Naive B cell (primary cell): ENCODE measurements around the gene MYL3. TPM values are rescaled to one million over a fixed set of nuclear protein-coding genes. Genes with fewer than 3 reads are reported as not detected.

Experiments used
- ATAC-seq, 2 donors: fragments of 150-1000 bp; cut with Tn5 transposase; 2 replicates each; pipeline ENCODE4 v1.10.0; 2021; ENCODE audit warnings: low read depth in 2 of 2, mild to moderate bottlenecking in 2 of 2, moderate library complexity in 2 of 2
- DNase-seq: peaks from one replicate; pipeline ENCODE4 v3.0.0; 2022
- H3K27ac Mint-ChIP-seq, 6 donors: one replicate each; pipeline ENCODE4 v1.8.0; 2020 to 2022; ENCODE audit warnings: mild to moderate bottlenecking in 6 of 6, mixed read lengths in 6 of 6, moderate library complexity in 5 of 6, inconsistent platforms in 2 of 6
- H3K27me3 Mint-ChIP-seq, 3 donors: one replicate each; pipeline ENCODE4 v1.8.0; 2021 to 2022; ENCODE audit warnings: mixed read lengths in 3 of 3, mild to moderate bottlenecking in 1 of 3
- H3K36me3 Mint-ChIP-seq, 2 donors: one replicate each; pipeline ENCODE4 v1.8.0; 2020 to 2022; ENCODE audit warnings: mixed read lengths in 2 of 2, inconsistent platforms in 1 of 2, mild to moderate bottlenecking in 1 of 2
- H3K4me1 Mint-ChIP-seq, 3 donors: one replicate each; pipeline ENCODE4 v1.8.0; 2020 to 2022; ENCODE audit warnings: mixed read lengths in 3 of 3, inconsistent platforms in 1 of 3, mild to moderate bottlenecking in 1 of 3, moderate library complexity in 1 of 3
- H3K4me3 Mint-ChIP-seq, 8 donors: one replicate each; pipeline ENCODE4 v1.8.0; 2020 to 2022; ENCODE audit warnings: mild to moderate bottlenecking in 8 of 8, mixed read lengths in 8 of 8, moderate library complexity in 8 of 8, inconsistent platforms in 2 of 8
- H3K9me3 Mint-ChIP-seq, 7 donors: one replicate each; pipeline ENCODE4 v1.8.0; 2020 to 2022; ENCODE audit warnings: mixed read lengths in 7 of 7, mild to moderate bottlenecking in 5 of 7, inconsistent platforms in 2 of 7, moderate library complexity in 1 of 7
- polyA plus RNA-seq, 6 donors: library from polyadenylated mRNA; unstranded; fragments of 300-500 nt; fragmentation: Illumina TruSeq; gene quantifications; one replicate each; pipeline ENCODE4 v1.2.3, GENCODE V29; 2021; ENCODE audit warnings: low read depth in 6 of 6

MYL3 gene
- polyA plus RNA-seq, 6 donors from 2014 or later = not detected

DNA sequence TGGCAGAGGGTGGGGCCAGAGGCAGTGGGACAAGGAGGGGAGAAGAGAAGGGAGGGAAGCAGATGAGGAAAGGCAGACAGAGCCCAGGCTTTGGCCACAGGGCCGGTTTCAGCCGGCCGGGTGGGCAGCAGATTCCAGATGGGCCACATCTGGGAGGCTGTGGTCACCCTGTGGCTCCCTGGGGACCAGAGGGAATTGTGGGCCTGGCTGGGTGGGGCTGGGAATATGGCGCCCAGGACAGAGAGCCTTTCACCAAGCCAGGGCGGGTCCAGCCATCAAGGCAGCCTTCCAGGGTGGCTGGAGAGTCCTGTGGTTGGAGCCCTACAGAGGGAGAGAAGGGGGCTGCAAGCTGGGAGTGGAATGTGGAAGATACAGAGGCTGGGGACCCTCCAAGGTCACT is 33.1 kb upstream of the MYL3 start:
- no peaks in the 10 kb centered on the region for H3K36me3 Mint-ChIP-seq
- peaks cover 18 to 66% (median 61%) of the 10 kb centered on the region in 3 donors for H3K27me3 Mint-ChIP-seq
- ATAC-seq = no peak
- peak overlapping the region in 1 of 6 donors; percentile 56 for H3K27ac Mint-ChIP-seq
- no peaks in the 10 kb centered on the region for H3K9me3 Mint-ChIP-seq
- no peak for DNase-seq
- peaks cover 20 to 27% (median 24%) of the 10 kb centered on the region in 3 donors for H3K4me1 Mint-ChIP-seq
- peak overlapping the region in 1 of 8 donors; percentile 15 for H3K4me3 Mint-ChIP-seq

DNA sequence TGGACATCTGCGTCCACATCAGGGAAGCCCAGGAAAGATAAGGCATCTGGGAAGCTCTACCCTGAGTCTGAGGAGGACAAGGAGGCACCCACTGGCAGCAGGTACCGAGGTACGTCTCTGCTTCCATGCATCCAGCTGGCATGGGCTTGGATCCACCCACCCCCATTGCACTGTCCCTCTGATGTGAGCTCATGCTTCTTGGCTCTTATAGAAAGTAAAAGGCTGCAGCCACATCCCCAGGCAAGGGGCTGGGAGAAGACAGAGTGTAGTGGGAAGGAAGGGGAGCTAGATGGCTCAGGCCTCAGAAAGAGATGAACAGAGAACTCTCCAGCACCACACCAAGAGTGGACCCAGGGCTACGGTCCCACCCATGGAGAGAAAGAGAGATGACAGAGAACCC is 32.5 kb upstream of the MYL3 start:
- DNase-seq (no peak), ATAC-seq (no peak)
- H3K36me3 Mint-ChIP-seq = no peaks in the 10 kb centered on the region
- H3K27me3 Mint-ChIP-seq = peaks cover 23 to 72% (median 68%) of the 10 kb centered on the region in 3 donors
- H3K4me3 Mint-ChIP-seq = peak overlapping the region in 1 of 8 donors; percentile 73
- H3K27ac Mint-ChIP-seq = peak overlapping the region in 1 of 6 donors; percentile 73
- H3K4me1 Mint-ChIP-seq = peaks cover 20 to 28% (median 25%) of the 10 kb centered on the region in 3 donors
- no peaks in the 10 kb centered on the region for H3K9me3 Mint-ChIP-seq

DNA sequence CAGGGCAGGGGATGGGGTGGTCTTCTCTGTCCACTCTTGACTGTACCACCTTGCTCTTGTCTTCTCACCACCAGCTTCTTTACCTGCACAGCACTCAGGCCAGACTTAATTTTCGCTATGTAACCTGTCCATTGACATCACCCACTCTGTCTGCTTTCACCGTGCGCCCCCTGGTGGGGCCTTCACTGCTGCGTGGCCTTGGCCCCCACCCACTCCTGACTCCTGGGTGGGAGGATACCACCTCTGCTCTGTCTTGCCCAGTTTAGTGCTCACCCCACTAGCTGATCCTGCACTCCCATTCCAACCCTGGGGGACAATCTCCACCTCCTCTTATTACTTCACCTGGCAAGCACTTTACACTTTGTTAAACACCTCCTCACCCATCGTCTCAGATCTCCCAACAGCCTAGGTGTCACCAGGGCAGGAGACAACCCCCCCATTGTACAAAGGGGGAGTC is 32.0 kb upstream of the MYL3 start:
- peaks cover 20 to 28% (median 25%) of the 10 kb centered on the region in 3 donors for H3K4me1 Mint-ChIP-seq
- H3K27me3 Mint-ChIP-seq = peaks cover 27 to 77% (median 73%) of the 10 kb centered on the region in 3 donors
- no peaks in the 10 kb centered on the region for H3K9me3 Mint-ChIP-seq
- peak; percentile 73 for DNase-seq
- no peaks in the 10 kb centered on the region for H3K36me3 Mint-ChIP-seq
- H3K4me3 Mint-ChIP-seq = peak overlapping the region in 2 of 8 donors; percentile 44 to 73
- ATAC-seq = peak; percentile 56 to 65
- H3K27ac Mint-ChIP-seq = peak overlapping the region in 2 of 6 donors; percentile 42 to 73

DNA sequence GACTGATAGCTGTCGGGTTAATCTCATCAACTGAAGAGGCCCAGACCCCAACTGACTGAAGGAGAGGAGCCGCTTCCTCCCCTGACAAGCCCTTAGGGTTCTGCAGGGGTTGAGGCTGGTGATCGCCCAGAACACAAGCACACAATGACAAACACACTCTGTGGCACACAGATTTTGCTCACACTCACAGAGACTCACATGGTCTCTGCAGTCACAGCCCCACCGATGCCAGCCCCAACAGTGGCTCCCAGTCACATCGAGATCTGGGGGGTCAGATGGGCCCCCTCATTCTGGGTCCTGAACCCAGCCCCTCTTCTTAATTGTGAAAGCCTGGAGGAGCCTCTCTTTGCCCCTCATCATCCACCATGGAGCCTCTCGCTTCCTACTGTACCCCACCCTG is 31.0 kb upstream of the MYL3 start:
- ATAC-seq (no peak), DNase-seq (no peak)
- Mint-ChIP-seq H3K4me1 (peaks cover 20 to 28% (median 24%) of the 10 kb centered on the region in 3 donors), H3K36me3 (no peaks in the 10 kb centered on the region), H3K27ac (no peak overlapping the region), H3K4me3 (peak overlapping the region in 1 of 8 donors; percentile 24), H3K9me3 (no peaks in the 10 kb centered on the region), H3K27me3 (peaks cover 27 to 86% (median 83%) of the 10 kb centered on the region in 3 donors)

DNA sequence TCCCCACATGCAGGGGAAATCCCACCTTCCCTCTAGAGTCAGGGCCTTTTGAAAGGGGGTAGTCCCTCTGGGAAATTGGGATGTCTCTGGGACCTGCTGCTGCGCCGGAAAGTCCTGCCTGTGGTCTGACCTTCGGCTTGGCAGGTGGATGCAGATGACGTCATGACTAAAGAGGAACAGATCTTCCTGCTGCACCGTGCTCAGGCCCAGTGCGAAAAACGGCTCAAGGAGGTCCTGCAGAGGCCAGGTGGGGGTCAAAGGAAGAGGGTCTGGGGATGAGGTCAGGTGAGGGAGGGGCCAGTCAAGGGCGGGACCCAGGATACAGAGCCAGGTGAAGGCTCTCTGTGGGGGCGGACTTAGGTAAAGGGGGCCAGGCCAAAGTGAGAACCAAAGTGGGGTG is 30.5 kb upstream of the MYL3 start:
- Mint-ChIP-seq H3K36me3 (no peaks in the 10 kb centered on the region), H3K4me3 (peak overlapping the region in 2 of 8 donors; percentile 24 to 66), H3K27me3 (peaks cover 27 to 84% (median 80%) of the 10 kb centered on the region in 3 donors), H3K4me1 (peaks cover 18 to 24% (median 19%) of the 10 kb centered on the region in 3 donors), H3K27ac (peak overlapping the region in 1 of 6 donors; percentile 68), H3K9me3 (no peaks in the 10 kb centered on the region)
- no peak for ATAC-seq
- DNase-seq = no peak

DNA sequence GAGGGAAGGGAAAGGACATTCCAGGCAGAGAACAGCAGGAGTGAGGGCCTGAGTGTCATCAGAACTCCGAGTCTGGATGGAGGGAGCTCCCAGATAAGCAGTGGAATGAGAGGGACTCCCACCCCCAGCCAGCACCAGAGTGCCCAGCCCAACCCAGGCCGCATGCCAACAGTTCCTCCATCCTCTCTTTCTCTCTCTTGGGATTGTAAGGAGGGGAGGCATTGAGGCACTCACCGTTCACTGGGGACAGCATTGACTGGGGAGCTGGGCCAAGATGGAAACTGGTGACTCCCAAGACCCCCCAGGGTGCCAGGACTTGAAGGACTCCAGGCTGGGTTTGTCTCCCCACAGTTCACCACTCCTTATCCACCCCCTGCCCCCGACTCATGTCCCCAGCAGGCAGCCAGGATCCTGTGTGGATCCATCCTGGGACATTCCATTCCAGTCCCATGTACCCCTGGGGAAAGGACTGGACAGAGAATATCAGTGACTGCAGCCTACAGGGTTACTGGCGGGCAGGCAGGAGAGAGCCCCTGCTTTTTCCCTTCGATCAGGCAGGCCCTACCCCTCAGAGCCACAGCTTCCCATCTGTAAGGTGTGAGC is 30.0 kb upstream of the MYL3 start:
- Mint-ChIP-seq H3K36me3 (no peaks in the 10 kb centered on the region), H3K9me3 (no peaks in the 10 kb centered on the region), H3K4me3 (peak overlapping the region in 1 of 8 donors; percentile 55), H3K27me3 (peaks cover 24 to 80% (median 75%) of the 10 kb centered on the region in 3 donors), H3K27ac (peak overlapping the region in 1 of 6 donors; percentile 14), H3K4me1 (peaks cover 14 to 19% (median 18%) of the 10 kb centered on the region in 3 donors)
- DNase-seq (no peak), ATAC-seq (no peak)

DNA sequence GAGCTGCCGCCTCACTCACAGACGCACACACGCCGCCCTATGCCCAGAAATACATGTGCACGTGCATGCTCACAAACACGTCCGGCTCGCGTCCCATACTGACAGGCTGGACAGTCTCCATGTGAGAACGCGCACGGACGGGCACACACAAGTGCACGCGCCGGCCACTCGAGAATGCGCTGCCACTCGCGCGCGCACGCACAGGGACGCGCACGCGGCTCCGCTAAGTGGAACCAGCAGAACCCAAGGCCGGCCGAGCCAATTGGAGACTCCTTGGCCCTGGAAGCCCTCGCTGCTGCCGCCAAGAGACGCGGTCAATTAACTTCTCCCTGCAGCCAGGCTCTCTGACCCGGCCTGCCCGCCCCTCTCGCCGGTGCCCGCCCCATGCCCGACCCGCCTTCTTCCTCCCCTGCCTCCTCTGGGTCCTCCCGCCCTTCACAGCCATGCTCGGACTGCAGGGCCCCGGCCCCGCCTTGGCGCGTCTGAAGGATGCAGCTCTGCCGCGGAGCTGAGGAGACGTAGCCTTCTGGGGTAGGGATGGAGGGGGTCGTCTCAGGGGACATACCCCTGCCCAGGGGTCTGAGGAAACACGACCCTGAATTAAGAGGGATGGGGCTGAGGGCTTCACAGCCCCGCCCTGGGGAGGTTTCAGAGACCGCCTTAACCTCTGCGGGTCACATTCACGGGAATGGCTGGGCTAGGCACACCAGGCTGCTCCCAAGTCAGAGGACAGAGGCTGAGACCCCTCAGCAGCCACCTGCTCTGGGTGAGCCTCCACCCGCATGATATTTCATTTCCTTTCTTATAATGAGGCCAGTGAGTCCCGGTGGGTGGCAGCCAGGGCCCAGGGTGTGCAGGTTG is 29.3 kb upstream of the MYL3 start:
- H3K27me3 Mint-ChIP-seq = peaks cover 31 to 75% (median 69%) of the 10 kb centered on the region in 3 donors
- peak overlapping the region; percentile 36 to 80 (median 67) for H3K4me3 Mint-ChIP-seq
- peaks cover 10 to 18% (median 15%) of the 10 kb centered on the region in 3 donors for H3K4me1 Mint-ChIP-seq
- no peak for DNase-seq
- ATAC-seq = peak in 1 of 2 donors; percentile 31
- H3K36me3 Mint-ChIP-seq = no peaks in the 10 kb centered on the region
- no peaks in the 10 kb centered on the region for H3K9me3 Mint-ChIP-seq
- peak overlapping the region in 1 of 6 donors; percentile 14 for H3K27ac Mint-ChIP-seq

DNA sequence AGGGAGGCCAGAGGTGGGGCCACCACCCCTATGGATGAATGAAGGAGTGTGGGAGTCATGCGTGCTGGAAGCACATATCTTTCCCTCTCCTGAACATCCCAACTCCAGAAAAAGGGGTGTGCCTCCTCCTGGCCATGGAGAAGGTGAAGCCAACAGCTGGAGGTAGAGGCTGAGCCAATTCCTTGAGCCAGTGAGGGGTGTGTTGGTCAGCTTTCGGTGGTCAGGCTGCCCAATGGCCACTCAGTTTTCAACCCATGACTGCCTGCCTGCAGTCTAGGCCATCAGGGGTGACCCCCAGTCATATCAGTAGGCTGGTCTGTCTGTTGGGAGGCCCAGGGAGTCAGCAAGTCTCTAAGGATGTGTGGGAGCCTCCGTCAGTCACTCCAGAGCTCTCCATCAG is 27.9 kb upstream of the MYL3 start:
- peak overlapping the region in 1 of 6 donors; percentile 22 for H3K27ac Mint-ChIP-seq
- H3K36me3 Mint-ChIP-seq = no peaks in the 10 kb centered on the region
- ATAC-seq (no peak), DNase-seq (no peak)
- H3K27me3 Mint-ChIP-seq = peaks cover 34 to 68% (median 64%) of the 10 kb centered on the region in 3 donors
- H3K4me1 Mint-ChIP-seq = peaks cover 10 to 18% (median 14%) of the 10 kb centered on the region in 3 donors
- H3K4me3 Mint-ChIP-seq = peak overlapping the region in 4 of 8 donors; percentile 2 to 49 (median 20)
- no peaks in the 10 kb centered on the region for H3K9me3 Mint-ChIP-seq

DNA sequence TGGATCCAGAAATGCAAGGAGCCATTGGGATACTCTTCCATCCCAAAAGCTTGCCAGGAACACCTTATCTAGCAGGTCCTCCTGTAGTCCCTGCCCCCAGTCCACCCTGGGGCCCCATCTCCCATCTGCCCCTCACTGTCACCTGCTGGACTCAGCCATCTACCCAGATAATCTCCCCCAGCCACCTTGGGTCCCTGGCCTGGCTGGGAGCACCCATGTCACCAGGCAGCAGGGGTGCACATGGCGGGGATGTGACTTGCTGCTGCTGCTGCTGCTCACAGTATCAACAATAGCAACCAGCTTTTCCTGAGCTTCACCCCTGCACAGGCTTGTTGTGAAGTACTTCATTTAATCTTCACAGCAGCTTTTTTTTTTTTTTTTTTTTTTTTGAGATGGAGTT is 26.9 kb upstream of the MYL3 start:
- Mint-ChIP-seq H3K4me1 (peaks cover 6 to 14% (median 10%) of the 10 kb centered on the region in 3 donors), H3K4me3 (no peak overlapping the region), H3K36me3 (no peaks in the 10 kb centered on the region), H3K9me3 (no peaks in the 10 kb centered on the region), H3K27me3 (peaks cover 34 to 67% (median 61%) of the 10 kb centered on the region in 3 donors), H3K27ac (no peak overlapping the region)
- no peak for ATAC-seq
- DNase-seq = no peak

DNA sequence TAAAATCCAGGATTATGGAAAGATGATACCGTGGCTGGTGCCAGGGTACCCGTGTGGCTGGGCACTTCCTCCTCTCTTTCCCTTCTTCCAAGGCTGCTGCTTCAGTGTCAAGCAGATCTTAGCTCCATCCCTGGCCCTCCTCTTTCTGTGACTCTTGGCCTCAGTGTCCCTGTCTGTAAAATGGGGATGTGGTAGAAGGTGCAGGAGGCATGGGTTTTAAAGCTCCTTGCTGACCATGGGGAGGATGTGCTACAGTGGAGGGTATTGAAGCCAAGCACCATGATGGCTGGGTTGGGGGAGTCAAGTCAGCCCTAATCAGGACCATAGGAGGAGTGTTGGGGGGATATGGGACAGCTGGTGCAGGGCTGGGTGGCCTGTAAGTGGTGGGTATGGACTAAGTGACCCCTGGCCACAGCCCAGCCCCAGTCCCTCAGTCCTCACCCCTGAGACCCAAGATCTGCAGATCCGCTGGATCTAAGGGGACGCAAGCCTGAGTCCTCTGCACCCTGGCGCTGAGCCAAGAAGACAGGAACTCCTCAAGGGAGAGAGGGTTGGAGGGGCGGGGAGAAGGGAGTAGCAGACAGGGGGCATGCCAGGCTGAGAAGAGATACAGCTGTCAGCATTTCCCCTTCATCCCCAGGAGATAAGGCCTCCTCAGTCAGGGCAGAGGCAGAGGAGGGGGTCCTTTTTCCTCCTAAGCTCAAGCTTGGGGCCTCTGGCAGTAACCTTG is 26.3 kb upstream of the MYL3 start:
- H3K36me3 Mint-ChIP-seq = no peaks in the 10 kb centered on the region
- no peak for DNase-seq
- no peak overlapping the region for H3K27ac Mint-ChIP-seq
- ATAC-seq = no peak
- H3K4me3 Mint-ChIP-seq = no peak overlapping the region
- peaks cover 5 to 13% (median 10%) of the 10 kb centered on the region in 3 donors for H3K4me1 Mint-ChIP-seq
- H3K9me3 Mint-ChIP-seq = no peaks in the 10 kb centered on the region
- peaks cover 37 to 69% (median 62%) of the 10 kb centered on the region in 3 donors for H3K27me3 Mint-ChIP-seq

DNA sequence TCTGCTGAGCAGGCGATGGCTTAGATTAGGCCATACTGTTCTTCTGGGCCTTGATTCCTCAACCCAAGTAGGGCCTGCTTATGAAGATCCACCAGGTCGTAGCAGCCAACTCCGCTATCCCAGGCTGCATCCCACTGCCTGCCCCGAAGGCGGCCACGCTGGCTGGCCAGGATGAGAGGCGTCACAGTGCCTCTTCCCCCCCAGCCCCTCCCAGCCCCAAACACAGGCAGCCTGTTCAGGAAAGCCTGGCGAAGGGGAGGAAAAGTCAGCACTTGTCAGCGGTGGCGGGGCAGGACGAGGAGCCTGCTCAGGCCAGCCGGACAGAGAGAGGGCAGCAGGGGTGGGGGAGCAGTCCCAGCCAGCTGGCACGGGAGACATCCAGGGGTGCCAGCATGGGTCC is 25.5 kb upstream of the MYL3 start:
- no peak overlapping the region for H3K4me3 Mint-ChIP-seq
- DNase-seq (no peak), ATAC-seq (no peak)
- no peaks in the 10 kb centered on the region for H3K9me3 Mint-ChIP-seq
- H3K4me1 Mint-ChIP-seq = peaks cover 5 to 15% (median 14%) of the 10 kb centered on the region in 3 donors
- H3K27me3 Mint-ChIP-seq = peaks cover 43 to 70% (median 62%) of the 10 kb centered on the region in 3 donors
- no peaks in the 10 kb centered on the region for H3K36me3 Mint-ChIP-seq
- H3K27ac Mint-ChIP-seq = no peak overlapping the region

DNA sequence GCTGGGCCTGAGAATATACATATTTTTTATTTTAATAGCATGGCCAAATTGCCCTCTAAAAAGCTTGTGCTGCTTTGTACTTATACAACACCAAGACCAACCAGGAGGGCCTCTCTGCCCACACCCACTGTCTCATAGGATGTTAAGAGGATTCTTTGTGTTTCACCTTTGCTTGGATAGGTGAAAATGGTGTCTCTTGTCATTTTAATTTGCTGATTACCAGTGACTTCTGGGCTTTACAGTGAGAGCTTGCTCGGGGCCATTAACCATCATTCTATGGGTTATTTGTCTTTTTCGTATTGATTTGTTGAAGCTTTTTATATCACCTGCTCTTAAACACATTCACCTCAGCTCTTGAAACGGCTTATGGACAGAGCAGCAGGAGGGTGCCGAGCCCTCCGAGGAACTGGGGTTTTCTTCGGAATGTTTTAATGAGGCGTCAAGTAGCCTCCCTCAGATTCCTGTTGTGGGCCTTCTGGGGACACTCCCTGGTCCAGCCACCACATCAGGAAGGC is 24.8 kb upstream of the MYL3 start:
- Mint-ChIP-seq H3K4me1 (peaks cover 5 to 18% (median 18%) of the 10 kb centered on the region in 3 donors), H3K4me3 (peak overlapping the region in 1 of 8 donors; percentile 30), H3K36me3 (no peaks in the 10 kb centered on the region), H3K27me3 (peaks cover 44 to 66% (median 58%) of the 10 kb centered on the region in 3 donors), H3K9me3 (no peaks in the 10 kb centered on the region), H3K27ac (peak overlapping the region in 1 of 6 donors; percentile 44)
- no peak for ATAC-seq
- DNase-seq = no peak

DNA sequence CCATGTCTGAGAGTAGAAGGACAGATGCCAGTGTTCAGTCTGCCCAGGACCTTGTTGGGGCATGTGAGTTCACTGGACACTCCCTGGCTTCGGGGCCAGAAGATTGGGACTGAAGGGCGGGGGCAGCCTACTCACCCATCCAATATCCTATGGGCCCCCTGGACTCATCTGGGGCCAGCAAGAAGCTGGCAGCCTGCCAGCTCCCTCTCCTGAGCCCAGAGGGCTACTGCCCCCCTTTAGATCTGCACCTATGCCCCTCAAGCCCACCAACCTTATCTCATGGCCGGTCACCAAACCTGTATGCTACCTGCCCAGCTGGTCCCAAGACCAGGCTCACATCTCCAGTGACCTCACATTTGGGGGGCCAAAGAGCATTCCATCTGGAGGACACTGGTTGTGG is 22.4 kb upstream of the MYL3 start:
- peaks cover 6 to 17% (median 7%) of the 10 kb centered on the region in 3 donors for H3K4me1 Mint-ChIP-seq
- peaks cover 31 to 62% (median 44%) of the 10 kb centered on the region in 3 donors for H3K27me3 Mint-ChIP-seq

More for the DNA sequence above, 22.4 kb upstream of the MYL3 start:
- H3K4me3 Mint-ChIP-seq = peak overlapping the region in 2 of 8 donors; percentile 30 to 31
- H3K36me3 Mint-ChIP-seq = no peaks in the 10 kb centered on the region
- ATAC-seq = no peak
- no peak for DNase-seq
- no peak overlapping the region for H3K27ac Mint-ChIP-seq
- H3K9me3 Mint-ChIP-seq = no peaks in the 10 kb centered on the region
